Measurements from ENCODE around the gene TRAF7. TPM values are rescaled to one million over a fixed set of nuclear protein-coding genes. Genes with fewer than 3 reads are reported as not detected.
A peak's percentile ranks its signal among the peaks of the same experiment; 100 is the strongest.

The TRAF7 gene
- total and polyA plus RNA-seq, 2 of the 13 experiments (the other 11 are each of a cell fraction or from before 2014, with no cell fraction given), result 47.9 to 65.6 TPM

DNA sequence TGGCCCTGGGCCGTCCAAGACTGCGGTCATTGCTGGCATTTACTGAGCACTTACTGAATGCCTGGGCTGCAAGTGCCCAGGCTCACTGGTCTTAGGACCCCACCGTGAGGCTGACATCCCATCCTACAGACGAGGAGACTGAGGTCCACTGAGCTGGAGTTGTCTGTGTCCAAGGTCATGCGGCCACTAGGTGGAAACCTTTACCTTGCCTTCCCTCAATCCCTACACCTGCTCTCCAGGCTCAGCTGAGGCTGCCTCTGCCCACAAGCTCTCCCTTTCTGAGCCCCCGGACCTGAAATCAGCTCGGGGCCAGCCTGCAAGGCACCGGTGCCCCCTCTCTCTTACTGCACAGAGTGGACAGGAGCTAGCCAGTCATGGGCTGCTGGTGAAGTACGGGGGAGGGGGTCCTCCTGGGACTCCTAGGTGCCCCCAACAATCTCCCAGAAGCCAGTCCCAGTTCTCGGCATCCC, 39.3 kb downstream of the TRAF7 start (continued):
- TF ChIP-seq LCORL (IDR thresholded peaks at IDR 0.05), result no peak
- no peak for TF ChIP-seq LCORL (CRISPR knock-in tag; IDR thresholded peaks at IDR 0.05)
- no peak for TF ChIP-seq RXRA (CRISPR knock-in tag; IDR thresholded peaks at IDR 0.05)
- no peak for TF ChIP-seq TMF1 (CRISPR knock-in tag; IDR thresholded peaks at IDR 0.05; ENCODE audit: low read depth)
- no peak for TF ChIP-seq TBP (CRISPR knock-in tag; IDR thresholded peaks at IDR 0.05)
- 0 out of 2 replicates have a peak, but pooled peaks have one; percentile 31 for TF ChIP-seq ZNF232 (CRISPR knock-in tag; IDR thresholded peaks at IDR 0.05; ENCODE audit: borderline replicate concordance)
- TF ChIP-seq SRSF4 (IDR thresholded peaks at IDR 0.05; ENCODE audit: low read depth, low read length, poor library complexity, severe bottlenecking), result no peak
- TF ChIP-seq ZNF766 (CRISPR knock-in tag; IDR thresholded peaks at IDR 0.05; ENCODE audit: borderline replicate concordance), result no peak
- TF ChIP-seq ZNF773 (CRISPR knock-in tag; IDR thresholded peaks at IDR 0.05; ENCODE audit: borderline replicate concordance), result no peak
- TF ChIP-seq HIVEP1 (CRISPR knock-in tag; IDR thresholded peaks at IDR 0.05), result no peak
- TF ChIP-seq DPF2 (CRISPR knock-in tag; IDR thresholded peaks at IDR 0.05; ENCODE audit: borderline replicate concordance, low read depth), result no peak
- TF ChIP-seq REPIN1 (CRISPR knock-in tag; IDR thresholded peaks at IDR 0.05; ENCODE audit: borderline replicate concordance, low read depth), result no peak
- TF ChIP-seq FOSL1 (CRISPR knock-in tag; IDR thresholded peaks at IDR 0.05; ENCODE audit: borderline replicate concordance), result no peak
- TF ChIP-seq KMT2A (CRISPR knock-in tag; IDR thresholded peaks at IDR 0.05), result no peak
- TF ChIP-seq KLF11 (CRISPR knock-in tag; IDR thresholded peaks at IDR 0.05), result no peak
- TF ChIP-seq ZNF781 (CRISPR knock-in tag; IDR thresholded peaks at IDR 0.05; ENCODE audit: borderline replicate concordance, not compliant biosample characterization), result no peak
- no peak for TF ChIP-seq ZNF331 (CRISPR knock-in tag; IDR thresholded peaks at IDR 0.05)
- TF ChIP-seq, protein P1, sequence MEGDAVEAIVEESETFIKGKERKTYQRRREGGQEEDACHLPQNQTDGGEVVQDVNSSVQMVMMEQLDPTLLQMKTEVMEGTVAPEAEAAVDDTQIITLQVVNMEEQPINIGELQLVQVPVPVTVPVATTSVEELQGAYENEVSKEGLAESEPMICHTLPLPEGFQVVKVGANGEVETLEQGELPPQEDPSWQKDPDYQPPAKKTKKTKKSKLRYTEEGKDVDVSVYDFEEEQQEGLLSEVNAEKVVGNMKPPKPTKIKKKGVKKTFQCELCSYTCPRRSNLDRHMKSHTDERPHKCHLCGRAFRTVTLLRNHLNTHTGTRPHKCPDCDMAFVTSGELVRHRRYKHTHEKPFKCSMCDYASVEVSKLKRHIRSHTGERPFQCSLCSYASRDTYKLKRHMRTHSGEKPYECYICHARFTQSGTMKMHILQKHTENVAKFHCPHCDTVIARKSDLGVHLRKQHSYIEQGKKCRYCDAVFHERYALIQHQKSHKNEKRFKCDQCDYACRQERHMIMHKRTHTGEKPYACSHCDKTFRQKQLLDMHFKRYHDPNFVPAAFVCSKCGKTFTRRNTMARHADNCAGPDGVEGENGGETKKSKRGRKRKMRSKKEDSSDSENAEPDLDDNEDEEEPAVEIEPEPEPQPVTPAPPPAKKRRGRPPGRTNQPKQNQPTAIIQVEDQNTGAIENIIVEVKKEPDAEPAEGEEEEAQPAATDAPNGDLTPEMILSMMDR (CRISPR knock-in tag; IDR thresholded peaks at IDR 0.05), result peak; percentile 93
- TF ChIP-seq EED (CRISPR knock-in tag; IDR thresholded peaks at IDR 0.05), result no peak
- TF ChIP-seq, protein P2, sequence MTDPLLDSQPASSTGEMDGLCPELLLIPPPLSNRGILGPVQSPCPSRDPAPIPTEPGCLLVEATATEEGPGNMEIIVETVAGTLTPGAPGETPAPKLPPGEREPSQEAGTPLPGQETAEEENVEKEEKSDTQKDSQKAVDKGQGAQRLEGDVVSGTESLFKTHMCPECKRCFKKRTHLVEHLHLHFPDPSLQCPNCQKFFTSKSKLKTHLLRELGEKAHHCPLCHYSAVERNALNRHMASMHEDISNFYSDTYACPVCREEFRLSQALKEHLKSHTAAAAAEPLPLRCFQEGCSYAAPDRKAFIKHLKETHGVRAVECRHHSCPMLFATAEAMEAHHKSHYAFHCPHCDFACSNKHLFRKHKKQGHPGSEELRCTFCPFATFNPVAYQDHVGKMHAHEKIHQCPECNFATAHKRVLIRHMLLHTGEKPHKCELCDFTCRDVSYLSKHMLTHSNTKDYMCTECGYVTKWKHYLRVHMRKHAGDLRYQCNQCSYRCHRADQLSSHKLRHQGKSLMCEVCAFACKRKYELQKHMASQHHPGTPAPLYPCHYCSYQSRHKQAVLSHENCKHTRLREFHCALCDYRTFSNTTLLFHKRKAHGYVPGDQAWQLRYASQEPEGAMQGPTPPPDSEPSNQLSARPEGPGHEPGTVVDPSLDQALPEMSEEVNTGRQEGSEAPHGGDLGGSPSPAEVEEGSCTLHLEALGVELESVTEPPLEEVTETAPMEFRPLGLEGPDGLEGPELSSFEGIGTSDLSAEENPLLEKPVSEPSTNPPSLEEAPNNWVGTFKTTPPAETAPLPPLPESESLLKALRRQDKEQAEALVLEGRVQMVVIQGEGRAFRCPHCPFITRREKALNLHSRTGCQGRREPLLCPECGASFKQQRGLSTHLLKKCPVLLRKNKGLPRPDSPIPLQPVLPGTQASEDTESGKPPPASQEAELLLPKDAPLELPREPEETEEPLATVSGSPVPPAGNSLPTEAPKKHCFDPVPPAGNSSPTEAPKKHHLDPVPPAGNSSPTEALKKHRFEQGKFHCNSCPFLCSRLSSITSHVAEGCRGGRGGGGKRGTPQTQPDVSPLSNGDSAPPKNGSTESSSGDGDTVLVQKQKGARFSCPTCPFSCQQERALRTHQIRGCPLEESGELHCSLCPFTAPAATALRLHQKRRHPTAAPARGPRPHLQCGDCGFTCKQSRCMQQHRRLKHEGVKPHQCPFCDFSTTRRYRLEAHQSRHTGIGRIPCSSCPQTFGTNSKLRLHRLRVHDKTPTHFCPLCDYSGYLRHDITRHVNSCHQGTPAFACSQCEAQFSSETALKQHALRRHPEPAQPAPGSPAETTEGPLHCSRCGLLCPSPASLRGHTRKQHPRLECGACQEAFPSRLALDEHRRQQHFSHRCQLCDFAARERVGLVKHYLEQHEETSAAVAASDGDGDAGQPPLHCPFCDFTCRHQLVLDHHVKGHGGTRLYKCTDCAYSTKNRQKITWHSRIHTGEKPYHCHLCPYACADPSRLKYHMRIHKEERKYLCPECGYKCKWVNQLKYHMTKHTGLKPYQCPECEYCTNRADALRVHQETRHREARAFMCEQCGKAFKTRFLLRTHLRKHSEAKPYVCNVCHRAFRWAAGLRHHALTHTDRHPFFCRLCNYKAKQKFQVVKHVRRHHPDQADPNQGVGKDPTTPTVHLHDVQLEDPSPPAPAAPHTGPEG (CRISPR knock-in tag; IDR thresholded peaks at IDR 0.05), result no peak
- TF ChIP-seq, protein P3, sequence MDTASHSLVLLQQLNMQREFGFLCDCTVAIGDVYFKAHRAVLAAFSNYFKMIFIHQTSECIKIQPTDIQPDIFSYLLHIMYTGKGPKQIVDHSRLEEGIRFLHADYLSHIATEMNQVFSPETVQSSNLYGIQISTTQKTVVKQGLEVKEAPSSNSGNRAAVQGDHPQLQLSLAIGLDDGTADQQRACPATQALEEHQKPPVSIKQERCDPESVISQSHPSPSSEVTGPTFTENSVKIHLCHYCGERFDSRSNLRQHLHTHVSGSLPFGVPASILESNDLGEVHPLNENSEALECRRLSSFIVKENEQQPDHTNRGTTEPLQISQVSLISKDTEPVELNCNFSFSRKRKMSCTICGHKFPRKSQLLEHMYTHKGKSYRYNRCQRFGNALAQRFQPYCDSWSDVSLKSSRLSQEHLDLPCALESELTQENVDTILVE (CRISPR knock-in tag; IDR thresholded peaks at IDR 0.05), result no peak
- TF ChIP-seq ZNF543 (CRISPR knock-in tag; IDR thresholded peaks at IDR 0.05), result 0 out of 2 replicates have a peak, but pooled peaks have one; percentile 50
- TF ChIP-seq MYC (CRISPR knock-in tag; IDR thresholded peaks at IDR 0.05; ENCODE audit: borderline replicate concordance), result no peak
- TF ChIP-seq ZNF549 (CRISPR knock-in tag; IDR thresholded peaks at IDR 0.05), result no peak
- no peak for TF ChIP-seq U2AF2 (IDR thresholded peaks at IDR 0.05; ENCODE audit: low read depth, low read length)
